HG02623 (cell line): ENCODE results near the gene SMNDC1.
"Not testable (repeated sequence)": the region's sequence is repeated elsewhere in the genome, so short reads cannot be mapped to it uniquely, and the experiment has no call there.

ENCODE experiments used
- ATAC-seq: cut with Tn5 transposase; IDR thresholded peaks from one replicate; pipeline ENCODE4 v1.9.1; 2021; ENCODE audit warnings: moderate library complexity; ENCODE audit not compliant: unreplicated experiment

The SMNDC1 gene

GRCh38 chr10:110304780-110305421 lies at the start of gene SMNDC1:
Gene SMNDC1 (minus strand): TSS chr10:110304920. CDS start chr10:110303587, 1,333 bp downstream.
- ATAC-seq: peak; percentile 83

DNA sequence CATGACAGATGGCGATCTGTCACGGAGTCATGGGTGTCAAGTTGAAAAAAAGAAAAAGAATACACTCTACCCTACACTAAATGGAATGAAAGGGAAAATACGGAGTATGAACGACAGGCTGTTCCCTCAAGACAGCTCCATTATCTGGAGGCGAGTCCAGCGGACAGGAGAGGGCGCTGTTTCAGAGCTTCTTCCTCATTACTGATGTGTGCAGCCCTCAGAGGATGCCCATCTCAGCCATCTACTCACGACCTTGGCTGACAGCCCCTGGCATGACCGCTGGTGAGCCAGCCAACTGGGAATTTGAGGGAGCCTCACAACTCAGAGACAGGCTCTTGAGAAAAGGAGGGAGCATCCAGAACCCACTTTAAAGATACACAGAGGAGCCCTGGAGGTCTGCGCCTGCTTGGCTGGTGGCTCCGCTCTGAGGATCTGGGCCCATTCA lies 49.6 kb upstream of the SMNDC1 start:
- ATAC-seq: peak; percentile 19

DNA sequence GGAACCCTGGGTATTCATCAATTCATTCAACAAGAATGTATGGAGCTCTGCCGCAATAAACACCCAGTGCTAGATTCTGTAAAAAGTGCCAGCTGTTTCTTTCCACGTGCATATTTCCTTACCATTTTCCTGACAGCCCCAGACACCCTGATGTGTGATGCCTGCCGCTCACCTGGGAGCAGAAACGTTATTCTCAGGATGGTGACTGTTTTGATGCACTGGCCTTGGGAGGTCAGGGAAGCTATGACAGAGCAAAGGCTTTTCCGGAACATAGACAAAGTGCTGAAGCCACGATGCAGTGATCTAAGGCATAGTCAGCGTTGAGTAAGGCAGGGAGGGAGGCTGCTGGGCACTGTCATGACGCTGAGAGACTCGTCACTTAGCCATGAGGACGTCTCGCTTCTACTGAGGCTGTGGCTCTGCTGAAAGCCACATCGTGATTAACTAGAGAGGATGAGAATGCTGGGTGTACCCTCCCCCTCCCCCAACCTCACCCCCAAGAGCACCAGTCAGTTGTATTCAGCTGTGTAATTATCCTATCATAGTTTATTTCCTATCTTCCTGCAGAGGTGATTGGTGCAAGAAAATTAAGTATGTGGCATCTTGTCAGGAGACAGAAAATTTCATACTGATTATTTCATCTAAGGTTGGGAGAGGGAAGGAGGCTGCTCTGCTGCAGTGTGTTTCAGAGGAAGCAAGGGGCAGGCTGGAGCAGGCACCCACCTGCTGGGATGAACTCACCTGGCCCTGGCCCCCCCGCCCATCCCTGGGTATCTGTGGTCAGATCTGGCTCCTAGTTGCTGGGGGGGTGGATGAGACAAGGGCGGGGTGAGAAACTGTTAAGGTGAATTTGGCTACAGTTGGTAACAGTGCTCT lies 48.8 kb upstream of the SMNDC1 start:
- ATAC-seq: no peak

- no peak for ATAC-seq
Observed at GRCh38 chr10:110352930-110353243, 48.2 kb upstream of the SMNDC1 start.

GRCh38 chr10:110350812-110351211 lies 46.1 kb upstream of the SMNDC1 start:
- ATAC-seq: no peak

DNA sequence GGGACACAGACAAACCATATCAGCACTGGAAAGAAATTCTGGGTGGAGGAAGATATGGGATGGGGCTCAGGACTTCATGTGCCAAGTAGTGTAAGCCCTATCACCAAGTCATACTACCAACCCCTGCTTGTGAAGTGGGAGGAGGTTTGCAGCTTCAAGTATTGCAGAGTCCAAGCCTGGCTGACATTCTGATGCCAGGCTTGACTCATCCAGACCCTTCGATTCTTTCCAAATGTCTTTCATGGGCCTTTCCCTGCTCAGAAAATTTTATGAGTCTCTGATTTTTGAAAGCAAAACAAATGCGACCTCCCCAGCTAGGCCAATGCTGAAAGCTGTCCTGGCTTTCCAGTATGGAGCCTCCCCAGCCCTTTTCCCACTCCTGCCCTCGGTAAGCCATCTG lies 45.1 kb upstream of the SMNDC1 start:
- ATAC-seq: no peak

DNA sequence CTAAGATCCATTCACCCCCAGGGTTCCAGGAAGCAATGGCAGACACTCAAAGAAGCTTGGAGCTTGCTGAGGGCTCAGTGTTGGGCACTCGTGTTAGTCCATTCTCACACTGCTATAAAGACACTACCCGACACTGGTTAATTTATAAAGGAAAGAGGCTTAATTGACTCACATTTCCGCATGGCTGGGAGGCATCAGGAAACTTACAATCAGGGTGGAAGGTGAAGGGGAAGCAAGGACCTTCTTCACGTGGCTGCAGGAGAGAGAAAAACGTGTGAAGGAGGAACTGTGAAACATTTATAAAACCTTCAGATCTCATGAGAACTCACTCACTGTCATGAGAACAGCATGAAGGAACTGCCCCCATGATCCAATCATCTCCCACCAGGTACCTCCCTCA lies 44.7 kb upstream of the SMNDC1 start:
- ATAC-seq: no peak

GRCh38 chr10:110348336-110348735 lies 43.6 kb upstream of the SMNDC1 start:
- ATAC-seq: no peak

DNA sequence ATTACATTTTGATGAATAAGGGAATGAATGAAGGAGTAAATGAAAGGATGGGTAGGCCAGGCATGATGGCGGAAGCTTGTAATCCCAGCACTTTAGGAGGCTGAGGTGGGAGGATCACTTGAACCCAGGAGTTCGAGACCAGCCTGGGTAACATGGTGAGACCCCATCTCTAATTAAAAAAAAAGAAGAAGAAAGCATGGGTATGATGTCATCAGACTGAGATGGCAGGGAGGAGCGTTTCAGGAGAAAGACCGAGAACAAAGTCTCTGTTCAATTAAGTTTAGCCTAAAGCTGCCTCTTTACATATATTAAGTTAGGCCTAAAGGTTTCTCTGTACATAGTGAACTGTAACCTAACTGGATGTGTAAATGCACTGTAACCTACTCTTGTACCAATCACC lies 42.2 kb upstream of the SMNDC1 start:
- ATAC-seq: no peak

GRCh38 chr10:110345286-110345685 lies 40.6 kb upstream of the SMNDC1 start:
- ATAC-seq: no peak

- no peak for ATAC-seq
Observed at GRCh38 chr10:110344622-110345021, 39.9 kb upstream of the SMNDC1 start.

- ATAC-seq: no peak
Observed at GRCh38 chr10:110343947-110344346, 39.2 kb upstream of the SMNDC1 start.

DNA sequence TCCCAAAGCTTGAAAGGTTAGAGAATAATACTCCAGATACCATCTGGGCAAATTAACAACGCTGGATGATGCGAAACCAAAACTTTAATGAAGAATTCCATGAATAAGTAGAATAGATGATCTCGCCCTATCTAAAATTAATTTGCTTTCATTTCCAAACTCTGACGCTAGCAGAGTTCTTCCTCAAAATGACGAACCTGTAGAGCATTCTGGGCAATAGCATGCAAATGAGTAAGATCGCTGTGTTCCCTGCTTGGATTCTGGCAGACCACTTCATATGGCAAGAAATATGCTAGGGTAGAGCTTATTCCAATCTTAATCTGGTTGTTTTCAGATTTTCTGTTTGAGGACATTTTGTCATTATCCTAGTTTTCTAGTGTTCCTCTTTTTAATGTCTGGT lies 36.1 kb upstream of the SMNDC1 start:
- no peak for ATAC-seq

DNA sequence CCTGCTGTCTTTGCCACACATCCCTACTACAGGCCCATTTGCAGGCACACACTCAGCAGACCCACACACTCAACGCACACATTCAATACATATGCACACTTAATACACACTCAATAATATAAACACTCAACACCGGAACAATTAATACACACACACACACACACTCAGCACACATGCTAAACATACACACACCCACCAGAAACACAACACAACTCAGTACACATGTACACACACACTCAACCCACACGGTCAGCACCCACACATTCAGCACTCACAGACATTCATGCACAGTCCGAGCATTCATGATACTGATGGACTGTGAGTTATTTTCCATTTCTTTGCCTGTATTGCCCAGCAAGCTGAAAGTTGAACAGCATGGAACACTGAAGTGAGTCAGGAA lies 35.4 kb upstream of the SMNDC1 start:
- no peak for ATAC-seq

DNA sequence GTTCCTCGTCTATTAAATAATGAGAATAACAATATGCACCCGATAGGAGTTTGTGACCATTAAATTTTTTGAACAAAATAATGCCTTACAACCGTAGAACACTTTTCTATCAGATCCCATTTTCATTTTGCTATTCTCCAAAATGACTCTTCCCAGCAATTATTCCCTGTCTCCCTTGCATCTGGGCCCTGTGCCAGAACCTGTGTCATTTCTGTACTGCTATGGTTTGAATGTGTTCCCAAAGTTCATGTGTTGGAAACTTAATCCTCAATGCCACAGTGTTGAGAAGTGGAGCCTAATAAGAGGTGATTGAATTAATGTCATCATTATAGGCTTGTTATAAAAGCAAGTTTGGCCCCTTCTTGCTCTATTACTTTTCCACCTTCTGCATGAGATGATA lies 33.2 kb upstream of the SMNDC1 start:
- ATAC-seq: no peak

DNA sequence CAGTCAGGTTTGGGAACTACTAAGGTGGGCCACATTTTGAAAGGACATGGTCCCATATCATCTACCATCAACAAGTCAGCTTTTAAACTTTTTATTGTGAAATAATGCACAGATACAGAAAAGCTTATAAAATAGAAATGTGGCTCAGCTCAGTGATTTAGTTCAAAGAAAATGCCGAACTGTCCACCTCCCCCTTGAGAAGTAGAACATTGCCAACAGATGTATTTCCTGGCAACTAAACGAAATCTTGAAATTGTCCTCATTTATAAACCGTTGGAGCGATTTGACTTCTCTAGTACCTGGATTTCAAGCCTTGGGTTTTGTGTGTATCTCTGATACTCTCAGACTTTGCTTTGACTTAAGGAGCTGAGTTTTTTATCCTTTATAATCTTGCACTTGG lies 32.7 kb upstream of the SMNDC1 start:
- ATAC-seq: no peak

GRCh38 chr10:110336111-110336721 lies 31.5 kb upstream of the SMNDC1 start:
- ATAC-seq: no peak

- ATAC-seq: no peak
Observed at GRCh38 chr10:110335314-110336064, 30.8 kb upstream of the SMNDC1 start.

DNA sequence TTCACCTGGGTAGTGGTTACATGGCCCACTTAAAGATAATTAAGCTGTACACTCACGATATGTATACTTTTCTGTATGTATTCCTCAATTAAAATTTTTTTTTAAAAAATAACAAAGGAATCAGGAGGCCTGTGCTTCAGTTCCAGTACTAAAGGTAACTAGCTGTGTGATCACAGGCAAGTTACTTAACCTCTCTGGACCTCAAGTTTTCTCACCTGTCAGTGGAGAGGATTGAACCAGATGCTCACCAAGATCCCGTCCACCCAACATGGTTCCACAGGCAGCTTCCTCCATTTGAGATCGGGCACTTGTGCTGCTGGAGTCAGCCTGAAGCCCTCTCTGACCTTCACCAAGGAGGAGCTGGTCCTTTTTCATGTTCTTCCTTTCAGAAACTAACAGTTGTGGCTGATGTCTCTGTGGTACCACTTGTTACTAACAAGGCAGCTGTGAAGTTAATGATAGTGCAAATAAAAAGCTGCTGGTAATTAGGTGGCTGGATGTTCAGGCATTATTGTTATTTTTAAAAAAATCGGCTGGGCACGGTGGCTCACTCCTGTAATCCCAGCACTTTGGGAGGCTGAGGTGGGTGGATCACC lies 29.4 kb upstream of the SMNDC1 start:
- ATAC-seq: no peak

DNA sequence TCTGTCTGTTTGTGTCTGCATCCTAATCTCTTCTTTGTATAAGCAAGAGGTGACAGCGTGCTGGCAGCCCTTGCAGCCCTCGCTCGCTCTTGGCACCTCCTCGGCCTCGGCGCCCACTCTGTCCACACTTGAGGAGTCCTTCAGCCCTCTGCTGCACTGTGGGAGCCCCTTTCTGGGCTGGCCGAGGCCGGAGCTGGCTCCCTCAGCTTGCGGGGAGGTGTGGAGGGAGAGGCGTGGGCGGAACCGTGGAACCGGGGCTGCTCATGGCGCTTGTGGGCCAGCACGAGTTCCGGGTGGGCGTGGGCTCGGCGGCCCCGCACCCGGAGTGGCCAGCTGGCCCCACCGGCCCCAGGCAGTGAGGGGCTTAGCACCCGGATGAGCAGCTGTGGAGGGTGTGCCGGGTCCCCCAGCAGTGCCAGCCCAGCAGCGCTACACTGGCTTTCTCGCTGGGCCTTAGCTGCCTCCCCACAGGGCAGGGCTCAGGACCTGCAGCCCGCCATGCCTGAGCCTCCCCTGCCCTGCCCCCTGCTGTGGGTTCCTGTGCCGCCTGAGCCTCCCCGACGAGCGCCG lies 26.6 kb upstream of the SMNDC1 start:
- ATAC-seq: not testable (repeated sequence)

DNA sequence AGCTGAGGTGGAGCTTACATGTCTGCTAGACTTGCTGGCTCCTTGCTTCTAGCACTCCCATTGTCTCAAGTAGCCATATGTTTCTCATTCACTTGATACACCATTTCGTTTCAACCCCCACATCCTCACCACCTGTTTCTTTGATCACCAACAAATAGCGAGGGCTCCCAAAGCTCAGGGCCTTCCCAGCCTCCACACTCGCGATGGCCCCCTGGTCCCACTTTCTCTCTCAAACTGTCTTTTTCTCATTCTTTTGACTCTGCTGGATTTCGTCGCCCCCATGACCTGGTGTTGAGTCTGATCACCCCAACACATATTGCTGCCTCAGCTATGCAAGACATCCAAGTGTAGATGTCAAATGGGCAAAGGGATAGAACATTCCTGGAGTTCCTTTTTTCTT lies 26.0 kb upstream of the SMNDC1 start:
- ATAC-seq: no peak
